Retina (tissue), 1 donor: Measurements from ENCODE around the gene F11R.
"Not testable (repeated sequence)": the region's sequence is repeated elsewhere in the genome, so short reads cannot be mapped to it uniquely, and the experiment has no call there.

Source experiments
- DNase-seq: peaks from one replicate; pipeline ENCODE4 v3.0.0-alpha.2; 2016

F11R gene

GRCh38 chr1:161039546-161039945 is 18.6 kb upstream of the F11R start:
- no peak for DNase-seq

- DNase-seq, result no peak
Measured at GRCh38 chr1:161039154-161039545, 18.2 kb upstream of the F11R start.

GRCh38 chr1:161038523-161039153 is 17.7 kb upstream of the F11R start, which contains the start of gene TSTD1:
Gene TSTD1, minus strand, starts transcription at chr1:161038964. Its CDS starts 75 bp downstream, at chr1:161038889.
- DNase-seq, result peak; percentile 70

DNA sequence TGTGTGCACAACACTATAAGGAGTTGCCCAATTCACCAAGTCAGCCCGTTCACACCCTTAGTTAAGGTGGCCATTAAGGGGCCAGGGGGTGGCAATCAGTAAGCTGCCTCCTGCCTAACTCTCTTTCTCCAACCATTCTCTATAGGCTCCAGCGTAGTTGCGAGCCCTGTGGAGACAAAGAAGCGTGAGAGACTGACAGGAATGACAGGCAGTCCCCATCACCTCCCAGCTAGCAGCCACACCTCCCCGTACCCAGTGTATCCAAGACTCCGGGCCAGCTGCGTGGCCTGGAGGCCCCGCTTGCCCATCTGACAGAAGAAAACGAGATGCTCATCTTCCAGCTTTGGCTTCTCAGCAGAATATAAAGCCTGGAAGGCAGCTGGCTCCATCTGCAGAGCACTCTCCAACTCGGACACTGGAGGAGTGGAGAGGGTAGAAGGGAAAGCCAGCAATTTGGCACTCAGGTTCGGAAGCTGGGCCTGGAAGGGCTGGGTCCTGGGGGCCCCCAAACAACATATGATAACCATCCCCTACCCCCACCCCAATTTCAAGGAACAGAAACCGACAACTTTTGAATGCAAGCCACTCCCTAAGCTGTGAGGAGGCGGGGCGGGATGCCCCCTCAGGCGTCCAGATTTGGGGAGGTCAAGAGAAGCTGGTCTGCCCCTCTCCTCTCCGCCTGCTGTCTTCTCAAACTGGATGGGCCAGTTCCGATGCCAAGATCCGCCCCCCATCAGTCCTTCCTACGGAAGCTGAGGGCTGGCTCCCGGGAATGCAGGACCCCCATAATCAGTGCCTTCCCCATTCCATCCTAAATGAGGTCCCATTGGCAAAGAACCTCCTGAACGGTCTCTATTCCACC is 16.9 kb upstream of the F11R start:
- peak; percentile 28 for DNase-seq

- no peak for DNase-seq
Measured at GRCh38 chr1:161033751-161034150, 12.8 kb upstream of the F11R start.

DNA sequence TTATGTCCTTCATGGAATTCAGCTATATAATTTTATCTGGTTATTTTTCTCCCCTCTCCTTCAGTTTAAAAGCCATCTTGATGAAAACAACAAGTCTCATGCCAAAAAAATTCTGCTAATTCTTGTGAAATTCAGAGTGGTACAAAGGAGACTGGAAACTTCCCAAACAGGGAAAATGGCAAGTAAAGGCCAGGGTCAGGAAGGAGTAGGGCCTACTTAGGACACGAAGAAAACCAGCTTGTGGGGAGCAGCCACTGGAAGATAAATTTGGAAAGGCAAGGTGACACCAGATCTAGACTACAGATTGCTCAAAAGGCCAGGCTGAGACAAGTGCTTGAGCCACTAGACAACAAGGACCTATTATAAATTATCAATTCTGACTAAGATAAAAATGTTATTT is 11.5 kb upstream of the F11R start:
- DNase-seq, result no peak

GRCh38 chr1:161031874-161032273 is 10.9 kb upstream of the F11R start:
- DNase-seq, result no peak

DNA sequence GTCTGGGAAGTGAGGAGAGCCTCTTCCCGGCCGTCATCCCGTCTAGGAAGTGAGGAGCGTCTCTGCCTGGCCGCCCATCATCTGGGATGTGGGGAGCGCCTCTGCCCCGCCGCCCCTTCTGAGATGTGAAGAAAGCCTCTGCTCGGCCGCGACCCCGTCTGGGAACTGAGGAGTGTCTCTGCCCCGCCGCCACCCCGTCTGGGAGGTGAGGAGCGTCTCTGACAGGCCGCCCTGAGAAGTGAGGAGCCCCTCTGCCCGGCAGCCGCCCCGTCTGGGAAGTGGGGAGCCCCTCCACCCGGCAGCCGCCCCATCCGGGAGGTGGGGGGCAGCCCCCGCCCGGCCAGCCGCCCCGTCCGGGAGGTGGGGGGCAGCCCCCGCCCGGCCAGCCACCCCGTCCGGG is 8.5 kb upstream of the F11R start:
- DNase-seq, result not testable (repeated sequence)

- DNase-seq, result not testable (repeated sequence)
Measured at GRCh38 chr1:161026954-161027353, 6.0 kb upstream of the F11R start.

- not testable (repeated sequence) for DNase-seq
Measured at GRCh38 chr1:161022432-161022831, 1.5 kb upstream of the F11R start.

- no peak for DNase-seq
Measured at GRCh38 chr1:161021970-161022353, 1.0 kb upstream of the F11R start.

DNA sequence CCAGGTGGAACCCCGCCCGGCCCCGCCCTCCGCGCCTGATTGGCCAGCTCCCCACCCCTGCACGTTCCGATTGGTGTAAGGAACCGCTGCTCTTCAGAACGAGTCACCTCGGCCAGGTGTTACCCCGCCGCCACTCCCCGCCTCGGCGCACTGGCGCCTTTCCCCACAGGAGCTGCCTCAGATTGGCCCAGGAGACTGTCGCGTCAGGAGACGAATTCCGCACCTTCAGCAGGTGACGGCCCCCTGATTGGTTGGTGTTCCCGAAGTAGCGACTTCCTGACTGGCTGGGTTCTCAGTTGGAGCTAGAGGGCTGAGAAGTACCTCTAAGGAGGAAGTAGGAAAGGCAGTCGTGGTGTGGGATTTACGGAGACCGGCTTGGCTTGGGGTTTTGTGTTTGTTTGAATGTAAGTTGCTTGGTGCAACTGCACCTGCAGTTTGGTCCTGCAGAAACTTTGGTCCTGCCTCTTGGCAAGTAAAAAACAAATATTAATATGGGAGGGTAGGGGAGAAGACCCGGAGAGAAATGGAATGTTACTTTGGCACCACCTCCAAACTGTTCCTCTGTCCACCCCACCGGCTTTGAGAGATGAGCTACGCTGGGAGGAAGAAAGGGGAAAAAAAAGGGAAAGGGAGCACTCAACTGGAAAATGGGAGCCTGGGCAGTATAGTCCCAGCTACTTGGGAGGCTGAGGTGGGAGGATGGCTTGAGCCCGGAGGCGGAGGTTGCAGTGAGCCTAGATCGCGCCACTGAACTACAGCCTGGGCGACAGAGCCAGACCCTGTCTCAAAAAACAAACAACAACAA is 415 bp upstream of the F11R start:
- DNase-seq, result no peak

- DNase-seq, result no peak
Measured at GRCh38 chr1:161019751-161020495, 1.0 kb downstream of the F11R start.

DNA sequence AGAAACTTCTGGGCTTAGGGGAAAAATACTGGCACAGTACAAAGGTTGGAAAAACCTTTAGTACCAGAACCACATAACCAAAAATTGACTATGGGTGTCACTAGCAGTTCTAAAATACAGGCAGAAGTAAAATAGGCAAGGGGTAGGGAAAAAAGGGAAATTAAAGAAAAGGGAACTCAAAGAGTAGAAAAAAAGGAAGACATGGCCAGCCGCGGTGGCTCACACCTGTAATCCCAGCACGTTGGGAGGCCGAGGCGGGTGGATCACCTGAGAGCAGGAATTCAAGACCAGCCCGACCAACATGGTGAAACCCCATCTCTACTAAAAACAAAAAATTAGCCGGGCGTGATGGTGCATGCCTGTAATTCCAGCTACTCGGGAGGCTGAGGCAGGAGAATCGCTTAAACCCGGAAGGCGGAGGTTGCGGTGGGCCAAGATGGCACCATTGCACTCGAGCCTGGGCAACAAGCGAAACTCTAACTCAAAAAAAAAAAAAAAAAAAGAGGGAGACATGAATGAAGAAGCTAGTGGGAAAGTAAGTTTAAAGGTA is 1.8 kb downstream of the F11R start:
- not testable (repeated sequence) for DNase-seq

- no peak for DNase-seq
Measured at GRCh38 chr1:161018631-161018930, 2.4 kb downstream of the F11R start.

DNA sequence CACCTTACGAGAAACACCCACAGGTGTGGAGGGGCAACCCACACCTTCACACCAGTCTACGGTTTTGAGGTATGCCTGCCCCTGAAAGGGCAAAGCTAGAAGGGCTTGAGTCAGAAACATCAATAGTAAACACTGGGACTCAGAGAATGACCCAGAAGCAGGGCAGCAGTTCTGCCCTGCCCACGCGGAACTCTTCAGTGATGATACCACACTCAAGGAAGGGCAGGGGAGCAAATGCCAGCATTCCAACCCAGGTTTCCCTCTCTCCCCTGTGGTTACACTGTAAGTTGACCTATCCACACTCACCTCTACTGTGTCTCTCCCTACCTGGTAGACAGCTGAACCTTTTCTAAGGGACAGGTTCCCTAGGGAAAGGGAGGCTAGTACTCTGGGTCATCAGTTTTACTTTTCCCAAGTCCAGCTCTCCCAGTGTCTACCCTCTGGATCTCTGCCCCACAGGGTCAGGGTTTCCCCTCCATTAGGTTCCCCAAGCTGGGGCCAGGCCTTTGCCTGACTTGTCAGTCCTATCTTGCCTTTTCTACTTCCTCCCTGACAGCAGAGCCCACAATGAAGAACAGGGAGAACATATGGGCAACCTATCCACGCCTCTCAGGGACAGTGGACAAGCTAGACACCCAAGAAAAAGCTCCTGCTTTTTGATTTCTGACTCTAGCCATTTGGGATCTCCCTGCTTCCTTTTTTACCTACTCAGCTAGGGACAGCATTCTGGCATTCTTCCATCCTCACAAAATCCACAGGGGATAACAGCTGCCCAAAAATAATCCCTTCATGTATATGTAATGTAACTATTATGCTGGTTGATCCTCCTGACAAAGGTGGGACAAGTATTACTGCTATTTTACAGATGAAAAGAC is 3.0 kb downstream of the F11R start:
- no peak for DNase-seq

DNA sequence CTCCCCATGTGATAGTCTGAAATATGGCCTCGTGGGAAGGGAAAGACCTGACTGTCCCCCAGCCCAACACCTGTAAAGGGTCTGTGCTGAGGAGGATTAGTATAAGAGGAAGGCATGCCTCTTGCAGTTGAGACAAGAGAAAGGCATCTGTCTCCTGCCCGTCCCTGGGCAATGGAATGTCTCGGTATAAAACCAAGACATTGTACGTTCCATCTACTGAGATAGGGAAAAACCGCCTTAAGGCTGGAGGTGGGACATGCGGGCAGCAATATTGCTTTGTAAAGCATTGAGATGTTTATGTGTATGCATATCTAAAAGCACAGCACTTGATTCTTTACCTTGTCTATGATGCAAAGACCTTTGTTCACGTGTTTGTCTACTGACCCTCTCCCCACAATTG is 3.8 kb downstream of the F11R start:
- not testable (repeated sequence) for DNase-seq

DNA sequence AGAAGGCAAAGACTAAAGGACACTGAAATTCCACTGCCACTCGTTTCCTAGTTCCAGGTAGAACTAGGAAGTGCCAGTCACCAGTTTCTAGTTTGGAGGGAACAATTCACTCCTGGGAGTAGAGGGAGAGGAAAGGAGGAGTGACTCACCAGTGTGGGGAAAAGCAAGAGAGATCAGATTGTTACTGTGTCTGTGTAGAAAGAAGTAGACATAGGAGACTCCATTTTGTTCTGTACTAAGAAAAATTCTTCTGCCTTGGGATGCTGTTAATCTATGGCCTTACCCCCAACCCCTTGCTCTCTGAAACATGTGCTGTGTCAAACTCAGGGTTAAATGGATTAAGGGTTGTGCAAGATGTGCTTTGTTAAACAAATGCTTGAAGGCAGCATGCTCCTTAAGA is 4.3 kb downstream of the F11R start:
- DNase-seq, result not testable (repeated sequence)

DNA sequence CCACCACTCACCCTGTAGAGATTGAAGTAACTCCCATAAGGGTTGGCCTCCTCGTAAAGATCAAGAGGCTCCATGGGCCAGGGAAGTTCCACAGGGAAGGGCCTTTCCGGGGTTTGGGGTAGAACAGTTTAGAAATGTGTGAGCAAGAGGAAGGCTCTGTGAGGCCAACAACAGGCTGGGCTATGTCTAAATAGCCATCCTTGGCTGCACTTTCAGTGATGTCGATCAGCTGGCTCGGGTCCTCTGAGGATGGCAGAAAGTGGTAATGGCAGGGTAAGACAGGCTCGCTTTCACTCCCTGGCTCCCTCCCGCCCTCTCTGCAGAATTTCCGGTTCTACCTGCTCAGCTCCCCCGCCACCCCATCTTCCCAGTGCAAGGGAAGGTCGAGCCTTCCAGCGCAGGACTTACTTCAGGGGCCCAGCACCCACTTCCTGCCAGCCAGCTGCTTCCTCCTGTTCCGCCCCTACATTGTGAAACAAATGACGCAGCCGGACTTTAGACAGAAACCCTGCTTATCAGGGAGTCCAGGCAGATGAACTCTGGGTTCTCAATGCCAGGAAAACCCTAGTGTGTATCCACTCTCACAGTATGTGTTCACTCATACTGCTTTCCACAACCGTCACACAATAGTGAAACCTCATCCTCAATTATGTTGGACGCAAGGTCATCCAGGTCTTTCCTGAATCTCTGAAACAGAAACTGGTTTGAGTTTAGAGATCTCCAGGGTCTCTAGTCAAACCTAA is 7.3 kb downstream of the F11R start:
- DNase-seq, result no peak

DNA sequence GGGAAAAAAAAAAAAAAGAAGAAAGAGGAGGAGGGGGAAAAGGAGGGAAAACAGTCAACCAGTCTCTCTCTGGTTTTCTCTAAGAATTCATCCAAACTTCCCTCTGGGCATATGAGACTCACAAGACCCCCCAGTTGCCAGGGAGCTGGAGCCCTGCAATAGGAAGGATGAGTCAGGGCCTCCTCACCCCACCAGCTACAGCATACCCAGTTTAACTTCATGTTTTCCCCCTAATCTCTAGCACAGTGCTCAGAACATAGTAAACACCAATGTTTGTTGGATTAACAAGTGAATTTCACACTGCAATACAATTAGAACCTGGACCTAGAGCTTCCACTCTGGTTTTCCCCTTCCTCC is 7.8 kb downstream of the F11R start:
- no peak for DNase-seq

DNA sequence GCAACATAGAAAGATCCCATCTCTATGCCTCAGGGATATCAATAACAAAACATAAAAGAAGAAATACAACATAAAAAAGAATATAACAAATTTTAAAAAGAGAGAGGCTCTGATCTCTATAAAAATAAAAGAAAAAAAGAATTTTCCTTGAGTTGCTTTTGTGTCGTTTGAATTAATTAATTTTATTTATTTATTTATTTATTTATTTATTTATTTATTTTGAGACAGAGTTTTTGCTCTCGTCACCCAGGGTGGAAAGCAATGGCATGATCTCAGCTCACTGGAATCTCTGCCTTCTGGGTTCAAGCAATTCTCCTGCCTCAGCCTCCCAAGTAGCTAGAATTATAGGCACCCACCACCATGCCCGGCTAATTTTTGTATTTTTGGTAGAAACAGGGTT is 8.5 kb downstream of the F11R start:
- DNase-seq, result no peak
